ENCODE data around the gene FBXO2.

DNA sequence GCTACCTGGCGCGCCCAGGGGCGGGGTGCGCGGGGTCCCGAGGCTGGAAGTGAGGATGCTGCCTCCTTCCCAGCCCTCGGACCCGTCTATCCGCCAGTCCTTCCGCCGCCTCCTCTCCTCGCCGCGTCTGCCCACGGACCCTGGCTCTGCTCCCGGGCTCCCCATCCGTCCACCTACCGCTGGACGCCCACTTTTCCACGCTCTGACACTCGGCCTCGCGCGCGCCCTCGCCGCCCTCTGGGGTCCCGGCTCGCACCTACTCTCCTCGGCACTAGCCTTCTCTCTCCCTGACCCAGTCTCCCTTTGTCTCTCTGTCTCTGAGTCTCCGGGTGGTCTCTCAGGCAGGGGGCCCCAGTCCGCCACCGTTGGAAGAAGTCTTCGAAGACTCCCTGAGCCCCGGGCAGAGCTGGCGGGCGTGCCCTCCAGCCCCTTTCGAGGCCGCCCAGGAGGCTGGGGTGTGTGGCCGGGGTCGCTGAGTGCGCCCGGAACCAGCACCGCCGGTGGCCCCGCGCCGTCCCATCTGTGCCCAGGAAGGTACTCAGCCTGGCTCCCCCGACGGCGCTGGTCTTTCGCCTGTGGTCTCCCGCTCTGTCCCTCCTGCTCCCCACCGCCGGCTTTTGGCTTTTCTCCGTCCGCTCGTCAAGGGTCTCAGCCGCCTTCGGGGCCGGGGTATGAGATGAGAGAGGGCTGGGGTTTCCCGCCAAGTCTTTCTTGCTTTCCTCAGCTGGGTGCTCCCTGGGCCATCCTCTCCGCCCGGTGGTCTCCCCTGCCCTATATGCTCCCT, 37.9 kb upstream of the FBXO2 start:
- TF ChIP-seq, protein P1, sequence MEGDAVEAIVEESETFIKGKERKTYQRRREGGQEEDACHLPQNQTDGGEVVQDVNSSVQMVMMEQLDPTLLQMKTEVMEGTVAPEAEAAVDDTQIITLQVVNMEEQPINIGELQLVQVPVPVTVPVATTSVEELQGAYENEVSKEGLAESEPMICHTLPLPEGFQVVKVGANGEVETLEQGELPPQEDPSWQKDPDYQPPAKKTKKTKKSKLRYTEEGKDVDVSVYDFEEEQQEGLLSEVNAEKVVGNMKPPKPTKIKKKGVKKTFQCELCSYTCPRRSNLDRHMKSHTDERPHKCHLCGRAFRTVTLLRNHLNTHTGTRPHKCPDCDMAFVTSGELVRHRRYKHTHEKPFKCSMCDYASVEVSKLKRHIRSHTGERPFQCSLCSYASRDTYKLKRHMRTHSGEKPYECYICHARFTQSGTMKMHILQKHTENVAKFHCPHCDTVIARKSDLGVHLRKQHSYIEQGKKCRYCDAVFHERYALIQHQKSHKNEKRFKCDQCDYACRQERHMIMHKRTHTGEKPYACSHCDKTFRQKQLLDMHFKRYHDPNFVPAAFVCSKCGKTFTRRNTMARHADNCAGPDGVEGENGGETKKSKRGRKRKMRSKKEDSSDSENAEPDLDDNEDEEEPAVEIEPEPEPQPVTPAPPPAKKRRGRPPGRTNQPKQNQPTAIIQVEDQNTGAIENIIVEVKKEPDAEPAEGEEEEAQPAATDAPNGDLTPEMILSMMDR (conservative IDR thresholded peaks at IDR 0.05; ENCODE audit: low read depth, low read length) = no peak
- TF ChIP-seq BHLHE40 (IDR thresholded peaks at IDR 0.05; ENCODE audit: low read depth, low read length) (no peak), MAZ (IDR thresholded peaks at IDR 0.05; ENCODE audit: borderline replicate concordance, low read depth, low read length) (no peak), POLR2A (IDR thresholded peaks at IDR 0.05; ENCODE audit: low read depth, low read length) (no peak), NFE2L2 (IDR thresholded peaks at IDR 0.05; ENCODE audit: low read depth, low read length) (no peak)
- TF ChIP-seq, protein P2, sequence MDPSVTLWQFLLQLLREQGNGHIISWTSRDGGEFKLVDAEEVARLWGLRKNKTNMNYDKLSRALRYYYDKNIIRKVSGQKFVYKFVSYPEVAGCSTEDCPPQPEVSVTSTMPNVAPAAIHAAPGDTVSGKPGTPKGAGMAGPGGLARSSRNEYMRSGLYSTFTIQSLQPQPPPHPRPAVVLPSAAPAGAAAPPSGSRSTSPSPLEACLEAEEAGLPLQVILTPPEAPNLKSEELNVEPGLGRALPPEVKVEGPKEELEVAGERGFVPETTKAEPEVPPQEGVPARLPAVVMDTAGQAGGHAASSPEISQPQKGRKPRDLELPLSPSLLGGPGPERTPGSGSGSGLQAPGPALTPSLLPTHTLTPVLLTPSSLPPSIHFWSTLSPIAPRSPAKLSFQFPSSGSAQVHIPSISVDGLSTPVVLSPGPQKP (IDR thresholded peaks at IDR 0.05; ENCODE audit: borderline replicate concordance, low read depth, low read length) = no peak

Data from IMR-90 (cell line).